Measurements from ENCODE around the gene PCDHGA4. TPM values are rescaled to one million over a fixed set of nuclear protein-coding genes. Genes with fewer than 3 reads are reported as not detected.
A peak's percentile ranks its signal among the peaks of the same experiment; 100 is the strongest.

The PCDHGA4 gene
- total and polyA plus RNA-seq, 3 donors from 2014 or later = 1.9 to 21.0 (median 14.2) TPM

- DNase-seq = peak; percentile 52
- peak overlapping the region; percentile 97 to 99 for H3K27ac ChIP-seq
These were observed 35.1 kb upstream of the PCDHGA4 start for GRCh38 chr5:141319699-141320098.

GRCh38 chr5:141320225-141321169 lies 34.3 kb upstream of the PCDHGA4 start, which contains the start of gene TAF7:
TSS of gene TAF7 (minus strand) at chr5:141320784. CDS start at chr5:141320044, 740 bp downstream.
- no peaks in the 10 kb centered on the region for H3K9me3 ChIP-seq
- H3K4me3 ChIP-seq = peak within 1 kb of the TSS; percentile 84 to 91
- DNase-seq = peak; percentile 95
- peak; percentile 77 to 89 (median 88) for TF ChIP-seq CTCF (IDR thresholded peaks at IDR 0.05)
- peak; percentile 94 for TF ChIP-seq POLR2A (IDR thresholded peaks at IDR 0.05)
- intact Hi-C loops (cut with DNase I; ENCODE audit: low total_unique reads) = no loop called here
- H3K36me3 ChIP-seq (ENCODE audit: low read depth, missing control alignments) = no peaks in the 10 kb centered on the region
- H3K4me1 ChIP-seq = no peaks in the 10 kb centered on the region
- 1 to 2% methylated on average over 33 to 67 of the region's 67 CpGs for WGBS, 2 donors
- H3K27ac ChIP-seq = peak within 1 kb of the TSS; percentile 97 to 99
- H3K27me3 ChIP-seq = no peaks in the 10 kb centered on the region

More at GRCh38 chr5:141319699-141320098, 35.1 kb upstream of the PCDHGA4 start:
- Histone ChIP-seq H3K4me1 (no peaks in the 10 kb centered on the region), H3K9me3 (no peaks in the 10 kb centered on the region), H3K4me3 (peak overlapping the region; percentile 84 to 91), H3K27me3 (no peaks in the 10 kb centered on the region), H3K36me3 (ENCODE audit: low read depth, missing control alignments) (no peaks in the 10 kb centered on the region)
- intact Hi-C loops (cut with DNase I; ENCODE audit: low total_unique reads) = no loop called here
- no peak for TF ChIP-seq POLR2A (IDR thresholded peaks at IDR 0.05)
- TF ChIP-seq CTCF (IDR thresholded peaks at IDR 0.05) = no peak
- 39 to 40% methylated on average over 5 of the region's 5 CpGs for WGBS, 2 donors

GRCh38 chr5:141322261-141322660 lies 32.6 kb upstream of the PCDHGA4 start:
- H3K9me3 ChIP-seq = no peaks in the 10 kb centered on the region
- 80 to 89% methylated on average over 3 of the region's 3 CpGs for WGBS, 2 donors
- H3K4me3 ChIP-seq = no peak overlapping the region
- H3K27me3 ChIP-seq = no peaks in the 10 kb centered on the region
- no peak overlapping the region for H3K27ac ChIP-seq
- TF ChIP-seq CTCF (IDR thresholded peaks at IDR 0.05) = no peak
- no peak for TF ChIP-seq POLR2A (IDR thresholded peaks at IDR 0.05)
- no peaks in the 10 kb centered on the region for H3K4me1 ChIP-seq
- DNase-seq = no peak
- intact Hi-C loops (cut with DNase I; ENCODE audit: low total_unique reads) = no loop called here
- no peaks in the 10 kb centered on the region for H3K36me3 ChIP-seq (ENCODE audit: low read depth, missing control alignments)

GRCh38 chr5:141326088-141326854 lies 28.6 kb upstream of the PCDHGA4 start:
- Histone ChIP-seq H3K27me3 (no peaks in the 10 kb centered on the region), H3K4me3 (peak overlapping the region; percentile 38 to 52), H3K4me1 (no peaks in the 10 kb centered on the region), H3K27ac (peak overlapping the region; percentile 72 to 73), H3K9me3 (no peaks in the 10 kb centered on the region), H3K36me3 (ENCODE audit: low read depth, missing control alignments) (no peaks in the 10 kb centered on the region)
- TF ChIP-seq CTCF (IDR thresholded peaks at IDR 0.05) (peak; percentile 39 to 45 (median 40)), POLR2A (IDR thresholded peaks at IDR 0.05) (no peak)
- WGBS, 2 donors = 9 to 13% methylated on average over 27 of the region's 27 CpGs
- intact Hi-C loops (cut with DNase I; ENCODE audit: low total_unique reads) = no loop called here
- DNase-seq = peak; percentile 88

Measured in testis (tissue), 3 donors.